Body of pancreas (tissue), 4 donors: Measurements from ENCODE around the gene CLEC16A.

Source experiments
- POLR2A ChIP-seq, 3 donors: fragments of 450-650 bp; IDR thresholded peaks; one replicate each; pipeline ENCODE4 v1.6.1; 2016; ENCODE audit warnings: antibody characterized with exemption in 3 of 3, mild to moderate bottlenecking in 2 of 3
- TF ChIP-seq, protein P1 (sequence below), 7 experiments: fragments of 450-650 bp in 4 of 7; fragments of 200-600 bp in 3 of 7; sonication (generic) in 3 of 7; IDR thresholded peaks; one replicate each; pipeline ENCODE4 v1.5.1; 2016 to 2019; ENCODE audit warnings: antibody characterized with exemption in 7 of 7

DNA sequence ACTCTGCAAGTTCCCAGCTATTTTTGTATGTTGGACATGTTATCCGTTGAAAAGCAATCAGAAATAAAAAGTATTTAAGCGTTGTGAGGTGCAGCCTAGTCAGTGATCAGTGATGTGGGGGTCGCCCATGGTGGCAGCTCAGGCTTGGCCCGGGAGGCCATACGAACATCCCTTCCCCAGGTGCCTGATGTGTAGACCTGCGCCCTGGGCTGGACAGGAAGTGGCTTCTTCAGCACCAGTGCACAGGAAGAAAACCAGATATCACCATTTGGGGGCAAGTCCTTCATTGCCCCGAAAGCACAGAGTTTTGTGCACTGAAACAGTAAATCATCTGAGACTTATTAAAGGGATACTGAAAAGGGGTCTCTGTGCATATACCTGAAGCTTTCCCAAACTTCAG, 212.8 kb downstream of the CLEC16A start:
- TF ChIP-seq POLR2A (IDR thresholded peaks at IDR 0.05): no peak
- TF ChIP-seq, protein P1, sequence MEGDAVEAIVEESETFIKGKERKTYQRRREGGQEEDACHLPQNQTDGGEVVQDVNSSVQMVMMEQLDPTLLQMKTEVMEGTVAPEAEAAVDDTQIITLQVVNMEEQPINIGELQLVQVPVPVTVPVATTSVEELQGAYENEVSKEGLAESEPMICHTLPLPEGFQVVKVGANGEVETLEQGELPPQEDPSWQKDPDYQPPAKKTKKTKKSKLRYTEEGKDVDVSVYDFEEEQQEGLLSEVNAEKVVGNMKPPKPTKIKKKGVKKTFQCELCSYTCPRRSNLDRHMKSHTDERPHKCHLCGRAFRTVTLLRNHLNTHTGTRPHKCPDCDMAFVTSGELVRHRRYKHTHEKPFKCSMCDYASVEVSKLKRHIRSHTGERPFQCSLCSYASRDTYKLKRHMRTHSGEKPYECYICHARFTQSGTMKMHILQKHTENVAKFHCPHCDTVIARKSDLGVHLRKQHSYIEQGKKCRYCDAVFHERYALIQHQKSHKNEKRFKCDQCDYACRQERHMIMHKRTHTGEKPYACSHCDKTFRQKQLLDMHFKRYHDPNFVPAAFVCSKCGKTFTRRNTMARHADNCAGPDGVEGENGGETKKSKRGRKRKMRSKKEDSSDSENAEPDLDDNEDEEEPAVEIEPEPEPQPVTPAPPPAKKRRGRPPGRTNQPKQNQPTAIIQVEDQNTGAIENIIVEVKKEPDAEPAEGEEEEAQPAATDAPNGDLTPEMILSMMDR (IDR thresholded peaks at IDR 0.05): no peak
